Activated CD8-positive, alpha-beta memory T cell treated with anti-CD3 and anti-CD28 coated beads, Interleukin-2, amount 50 U/mL, for 24 hours (primary cell): ENCODE results near the gene GARS1.
"Not testable (repeated sequence)": the region's sequence is repeated elsewhere in the genome, so short reads cannot be mapped to it uniquely, and the experiment has no call there.

Experiments
- DNase-seq: peaks from one replicate; pipeline ENCODE4 v3.0.0-alpha.2; 2020; ENCODE audit errors: extremely low read depth

Gene GARS1

GRCh38 chr7:30625283-30625682, 30.6 kb downstream of the GARS1 start:
- no peak for DNase-seq

- no peak for DNase-seq
These were observed 32.3 kb downstream of the GARS1 start for GRCh38 chr7:30627026-30627425.

GRCh38 chr7:30630986-30631385, 36.3 kb downstream of the GARS1 start:
- DNase-seq, result no peak

- no peak for DNase-seq
These were observed 38.5 kb downstream of the GARS1 start for GRCh38 chr7:30633223-30633622.

- no peak for DNase-seq
These were observed 39.5 kb downstream of the GARS1 start for GRCh38 chr7:30634193-30634626.

- DNase-seq, result no peak
These were observed 40.0 kb downstream of the GARS1 start for GRCh38 chr7:30634634-30635201.

GRCh38 chr7:30635798-30636197, 41.1 kb downstream of the GARS1 start:
- no peak for DNase-seq

GRCh38 chr7:30642322-30642721, 47.6 kb downstream of the GARS1 start:
- not testable (repeated sequence) for DNase-seq

- no peak for DNase-seq
These were observed 48.1 kb downstream of the GARS1 start for GRCh38 chr7:30642789-30643188.

- DNase-seq, result no peak
These were observed 49.7 kb downstream of the GARS1 start for GRCh38 chr7:30644286-30644955.

- no peak for DNase-seq
These were observed 51.0 kb downstream of the GARS1 start for GRCh38 chr7:30645661-30646060.

GRCh38 chr7:30646154-30646553, 51.5 kb downstream of the GARS1 start:
- no peak for DNase-seq

- no peak for DNase-seq
These were observed 53.1 kb downstream of the GARS1 start for GRCh38 chr7:30647589-30648364.

GRCh38 chr7:30648744-30649540, 54.3 kb downstream of the GARS1 start:
- no peak for DNase-seq

GRCh38 chr7:30649717-30650420, 55.2 kb downstream of the GARS1 start:
- DNase-seq, result no peak

- no peak for DNase-seq
These were observed 55.7 kb downstream of the GARS1 start for GRCh38 chr7:30650421-30650808.

GRCh38 chr7:30652132-30652531, 57.5 kb downstream of the GARS1 start:
- DNase-seq, result no peak

- no peak for DNase-seq
These were observed 58.3 kb downstream of the GARS1 start for GRCh38 chr7:30652698-30653641.

GRCh38 chr7:30654296-30655090, 59.8 kb downstream of the GARS1 start:
- no peak for DNase-seq
